ENCODE measurements around the gene KY. TPM values are rescaled to one million over a fixed set of nuclear protein-coding genes. Genes with fewer than 3 reads are reported as not detected.

The KY gene
- polyA plus RNA-seq, 3 donors, result 0.03 to 0.09 TPM; not detected in 1

DNA sequence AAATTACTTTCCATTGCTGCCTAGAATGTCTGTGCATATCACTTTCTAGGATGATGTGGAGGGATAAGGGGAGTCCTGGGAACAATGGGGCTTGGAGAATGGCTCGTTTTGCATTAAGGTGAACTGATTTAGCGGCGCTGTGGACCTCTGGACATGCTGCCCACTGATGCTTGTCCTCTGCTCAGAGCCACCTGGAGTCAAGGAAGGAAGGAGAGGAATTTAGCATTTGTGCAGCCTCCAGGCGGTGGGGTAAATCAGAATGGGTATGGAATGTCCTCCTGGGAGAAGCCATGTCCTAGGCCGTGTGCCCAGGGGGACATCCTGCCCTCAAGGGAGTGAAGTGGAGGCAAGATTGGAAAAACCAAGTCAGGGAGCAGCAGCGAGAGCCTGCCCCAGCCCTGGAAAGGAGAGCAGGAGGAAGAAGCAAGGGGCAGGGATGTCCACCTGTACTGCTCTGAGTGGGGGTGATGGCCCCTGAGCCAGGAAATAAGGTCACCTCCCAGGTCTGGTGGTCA is 37.8 kb downstream of the KY start:
- Histone ChIP-seq H3K9me3 (replicated peaks in 1 of 2; ENCODE audit: control insufficient read depth in 1 of 2, insufficient read depth in 1 of 2, low read length in 2 of 2) (no peaks in the 10 kb centered on the region), H3K9ac (ENCODE audit: insufficient read depth, low read length, poor library complexity, severe bottlenecking) (no peak overlapping the region)

DNA sequence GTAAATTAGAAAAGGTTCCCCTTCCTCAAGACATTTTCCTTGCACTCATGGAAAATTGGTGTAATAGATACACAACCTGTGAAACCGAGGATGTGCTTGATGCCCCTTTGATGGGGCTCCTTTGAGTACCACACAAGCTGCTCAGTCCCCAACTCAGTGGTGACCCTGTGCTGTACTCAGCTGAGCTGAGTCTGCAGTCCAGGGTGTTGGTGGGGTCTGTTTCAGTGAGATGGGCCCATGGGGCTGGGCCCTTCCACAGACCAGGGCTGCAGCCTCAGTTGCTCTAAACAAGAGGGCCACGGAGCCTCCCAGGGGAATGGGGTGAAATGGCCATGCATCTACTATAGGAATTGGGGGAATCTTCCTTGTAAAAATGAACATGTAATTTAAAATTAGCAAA is 39.3 kb downstream of the KY start:
- no peaks in the 10 kb centered on the region for H3K36me3 Mint-ChIP-seq
- Histone ChIP-seq H3K4me3 (replicated peaks in 1 of 3; ENCODE audit: low read depth in 2 of 3, low read length in 3 of 3) (no peak overlapping the region), H3K4me1 (ENCODE audit: control insufficient read depth in 1 of 2, insufficient read depth in 2 of 2, low read length in 2 of 2) (peaks cover 17 to 22% of the 10 kb centered on the region in 2 donors), H3K79me2 (ENCODE audit: insufficient read depth, low read length) (no peaks in the 10 kb centered on the region), H3K9me3 (replicated peaks in 1 of 2; ENCODE audit: control insufficient read depth in 1 of 2, insufficient read depth in 1 of 2, low read length in 2 of 2) (no peaks in the 10 kb centered on the region), H4K20me1 (ENCODE audit: insufficient read depth, low read length) (no peaks in the 10 kb centered on the region), H3K36me3 (replicated peaks in 1 of 2; ENCODE audit: control insufficient read depth in 1 of 2, insufficient read depth in 2 of 2, low read length in 2 of 2) (no peaks in the 10 kb centered on the region), H2AFZ (ENCODE audit: insufficient read depth, low read depth, low read length, poor library complexity, severe bottlenecking) (no peak overlapping the region), H3K9ac (ENCODE audit: insufficient read depth, low read length, poor library complexity, severe bottlenecking) (no peak overlapping the region), H3K4me2 (replicated peaks; ENCODE audit: extremely low read depth, low read length, poor library complexity, severe bottlenecking) (no peak overlapping the region), H3K27me3 (ENCODE audit: control insufficient read depth in 2 of 2, insufficient read depth in 2 of 2, low read length in 2 of 2) (no peaks in the 10 kb centered on the region), H3K27ac (ENCODE audit: low read depth in 1 of 2, low read length in 2 of 2) (no peak overlapping the region)
- no peak overlapping the region for H3K27ac Mint-ChIP-seq
- no peak for TF ChIP-seq CTCF (IDR thresholded peaks at IDR 0.05)
- peaks cover 30% of the 10 kb centered on the region for H3K4me1 Mint-ChIP-seq
- H3K27me3 Mint-ChIP-seq (ENCODE audit: low read depth in 3 of 3), result peaks cover 0 to 2% (median 2%) of the 10 kb centered on the region in 3 donors
- no CpG with 5 or more reads among the region's 2 CpGs for WGBS (ENCODE audit: insufficient coverage)
- no peaks in the 10 kb centered on the region for H3K9me3 Mint-ChIP-seq
- DNase-seq, result no peak
- H3K4me3 Mint-ChIP-seq, result no peak overlapping the region
- intact Hi-C loops (cut with micrococcal nuclease), result no loop called here

More for the DNA sequence above, 37.8 kb downstream of the KY start:
- H3K27ac Mint-ChIP-seq, result no peak overlapping the region
- intact Hi-C loops (cut with micrococcal nuclease), result no loop called here
- no peaks in the 10 kb centered on the region for H3K9me3 Mint-ChIP-seq
- peaks cover 14% of the 10 kb centered on the region for H3K4me1 Mint-ChIP-seq
- Histone ChIP-seq H3K36me3 (replicated peaks in 1 of 2; ENCODE audit: control insufficient read depth in 1 of 2, insufficient read depth in 2 of 2, low read length in 2 of 2) (no peaks in the 10 kb centered on the region), H3K4me2 (replicated peaks; ENCODE audit: extremely low read depth, low read length, poor library complexity, severe bottlenecking) (no peak overlapping the region), H2AFZ (ENCODE audit: insufficient read depth, low read depth, low read length, poor library complexity, severe bottlenecking) (no peak overlapping the region), H3K4me1 (ENCODE audit: control insufficient read depth in 1 of 2, insufficient read depth in 2 of 2, low read length in 2 of 2) (peaks cover 1 to 6% of the 10 kb centered on the region in 2 donors), H3K4me3 (replicated peaks in 1 of 3; ENCODE audit: low read depth in 2 of 3, low read length in 3 of 3) (no peak overlapping the region), H3K27me3 (ENCODE audit: control insufficient read depth in 2 of 2, insufficient read depth in 2 of 2, low read length in 2 of 2) (no peaks in the 10 kb centered on the region), H3K27ac (ENCODE audit: low read depth in 1 of 2, low read length in 2 of 2) (no peak overlapping the region), H4K20me1 (ENCODE audit: insufficient read depth, low read length) (no peaks in the 10 kb centered on the region), H3K79me2 (ENCODE audit: insufficient read depth, low read length) (no peaks in the 10 kb centered on the region)
- no peak overlapping the region for H3K4me3 Mint-ChIP-seq
- peaks cover 0 to 2% (median 2%) of the 10 kb centered on the region in 3 donors for H3K27me3 Mint-ChIP-seq (ENCODE audit: low read depth in 3 of 3)
- TF ChIP-seq CTCF (IDR thresholded peaks at IDR 0.05), result no peak
- no peaks in the 10 kb centered on the region for H3K36me3 Mint-ChIP-seq
- 88% methylated on average over 6 of the region's 6 CpGs for WGBS (ENCODE audit: insufficient coverage)
- DNase-seq, result no peak

All from CD14-positive monocyte (primary cell).